HG03558 (cell line): ENCODE data around the gene HECTD2.

Source experiments
- ATAC-seq: cut with Tn5 transposase; IDR thresholded peaks from one replicate; pipeline ENCODE4 v1.9.1; 2021; ENCODE audit warnings: moderate number of reproducible peaks; ENCODE audit not compliant: unreplicated experiment; ENCODE audit errors: extremely low read depth

The HECTD2 gene

DNA sequence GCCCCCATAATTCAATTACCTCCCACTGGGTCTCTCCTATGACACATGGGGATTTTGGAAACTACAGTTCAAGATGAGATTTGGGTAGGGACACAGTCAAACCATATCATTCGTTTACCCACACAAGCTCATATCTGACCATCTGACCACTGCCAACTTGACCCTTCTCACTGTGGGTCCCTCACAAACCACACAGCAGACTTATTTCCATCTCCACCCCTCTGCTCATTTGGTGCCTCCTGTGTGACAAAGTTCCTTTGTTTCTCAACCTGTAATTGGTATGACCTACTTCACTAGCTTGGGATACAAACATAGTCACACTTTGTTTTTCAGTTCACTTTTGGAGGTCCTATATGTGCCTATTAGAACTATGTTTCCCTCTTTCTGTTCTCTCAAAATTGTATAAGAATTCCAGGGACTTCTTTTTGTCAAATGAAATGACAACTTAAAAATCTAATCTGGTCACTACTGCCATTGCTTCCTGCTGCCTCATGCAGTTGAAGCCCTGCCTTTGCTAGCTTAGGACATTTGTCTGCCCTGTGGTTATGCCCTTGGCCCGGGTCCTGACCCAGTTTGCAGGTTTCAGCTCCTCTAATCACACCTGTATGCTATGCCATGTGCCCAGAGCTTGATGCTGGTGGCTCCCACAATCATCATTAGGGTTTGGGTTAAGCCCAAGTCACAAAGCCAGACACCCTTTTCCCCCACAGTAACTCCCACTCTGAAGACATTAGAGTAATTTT is 152.9 kb downstream of the HECTD2 start:
- ATAC-seq: no peak

DNA sequence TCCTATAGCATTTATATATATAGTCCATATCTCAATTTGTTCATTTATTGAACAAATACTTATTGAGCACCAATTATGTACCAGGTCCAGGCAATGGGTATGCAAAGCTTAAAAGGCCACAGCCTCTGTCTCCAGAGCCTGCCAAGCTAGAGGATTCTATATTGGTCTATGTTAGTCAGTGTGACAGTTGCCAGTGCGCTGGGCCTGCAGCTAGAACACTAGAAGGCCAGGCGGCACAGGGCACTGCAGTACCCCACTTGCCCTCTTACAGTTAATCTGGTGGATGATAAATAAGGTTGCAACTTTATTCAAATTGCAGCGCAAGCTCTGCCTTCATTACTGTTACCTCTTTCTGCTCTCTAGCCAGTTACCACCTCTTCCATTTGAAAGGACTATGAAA is 153.9 kb downstream of the HECTD2 start:
- ATAC-seq: no peak
